IPS-11a (cell line): Measurements from ENCODE around the gene AFF3.
"Not testable (repeated sequence)": the region's sequence is repeated elsewhere in the genome, so short reads cannot be mapped to it uniquely, and the experiment has no call there.

Experiments
- H3K4me3 ChIP-seq: one replicate; pipeline ENCODE4 v1.5.1; 2013; ENCODE audit warnings: low read depth, low read length, control low read depth

AFF3 gene, protein sequence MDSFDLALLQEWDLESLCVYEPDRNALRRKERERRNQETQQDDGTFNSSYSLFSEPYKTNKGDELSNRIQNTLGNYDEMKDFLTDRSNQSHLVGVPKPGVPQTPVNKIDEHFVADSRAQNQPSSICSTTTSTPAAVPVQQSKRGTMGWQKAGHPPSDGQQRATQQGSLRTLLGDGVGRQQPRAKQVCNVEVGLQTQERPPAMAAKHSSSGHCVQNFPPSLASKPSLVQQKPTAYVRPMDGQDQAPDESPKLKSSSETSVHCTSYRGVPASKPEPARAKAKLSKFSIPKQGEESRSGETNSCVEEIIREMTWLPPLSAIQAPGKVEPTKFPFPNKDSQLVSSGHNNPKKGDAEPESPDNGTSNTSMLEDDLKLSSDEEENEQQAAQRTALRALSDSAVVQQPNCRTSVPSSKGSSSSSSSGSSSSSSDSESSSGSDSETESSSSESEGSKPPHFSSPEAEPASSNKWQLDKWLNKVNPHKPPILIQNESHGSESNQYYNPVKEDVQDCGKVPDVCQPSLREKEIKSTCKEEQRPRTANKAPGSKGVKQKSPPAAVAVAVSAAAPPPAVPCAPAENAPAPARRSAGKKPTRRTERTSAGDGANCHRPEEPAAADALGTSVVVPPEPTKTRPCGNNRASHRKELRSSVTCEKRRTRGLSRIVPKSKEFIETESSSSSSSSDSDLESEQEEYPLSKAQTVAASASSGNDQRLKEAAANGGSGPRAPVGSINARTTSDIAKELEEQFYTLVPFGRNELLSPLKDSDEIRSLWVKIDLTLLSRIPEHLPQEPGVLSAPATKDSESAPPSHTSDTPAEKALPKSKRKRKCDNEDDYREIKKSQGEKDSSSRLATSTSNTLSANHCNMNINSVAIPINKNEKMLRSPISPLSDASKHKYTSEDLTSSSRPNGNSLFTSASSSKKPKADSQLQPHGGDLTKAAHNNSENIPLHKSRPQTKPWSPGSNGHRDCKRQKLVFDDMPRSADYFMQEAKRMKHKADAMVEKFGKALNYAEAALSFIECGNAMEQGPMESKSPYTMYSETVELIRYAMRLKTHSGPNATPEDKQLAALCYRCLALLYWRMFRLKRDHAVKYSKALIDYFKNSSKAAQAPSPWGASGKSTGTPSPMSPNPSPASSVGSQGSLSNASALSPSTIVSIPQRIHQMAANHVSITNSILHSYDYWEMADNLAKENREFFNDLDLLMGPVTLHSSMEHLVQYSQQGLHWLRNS (N-terminal part only)

DNA sequence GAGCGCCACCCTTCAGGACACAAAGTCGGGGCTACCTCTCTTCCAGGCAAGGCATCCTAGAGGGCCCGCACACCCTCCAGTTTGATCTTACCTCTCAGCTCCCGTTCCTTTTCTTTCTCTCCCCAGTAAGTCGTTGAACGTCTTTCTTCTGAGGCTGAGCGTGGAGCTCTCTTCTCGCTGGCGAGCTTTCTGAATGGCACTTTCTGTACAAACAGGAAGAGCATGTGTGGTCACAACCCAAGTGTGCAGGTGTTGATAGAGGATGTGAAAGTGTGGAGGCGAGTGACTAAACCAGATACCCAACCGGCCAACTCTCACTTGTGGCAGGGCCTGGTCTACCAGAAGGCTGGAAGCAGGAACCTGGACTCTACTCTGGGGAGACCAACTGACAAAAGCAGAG is at the start of gene AFF3:
TSS of gene AFF3 (minus strand) at position 198 of the 400 bp plus-strand sequence. CDS start 38,136 bp downstream, outside the sequence.
- H3K4me3 ChIP-seq = no peak within 1 kb of the TSS

DNA sequence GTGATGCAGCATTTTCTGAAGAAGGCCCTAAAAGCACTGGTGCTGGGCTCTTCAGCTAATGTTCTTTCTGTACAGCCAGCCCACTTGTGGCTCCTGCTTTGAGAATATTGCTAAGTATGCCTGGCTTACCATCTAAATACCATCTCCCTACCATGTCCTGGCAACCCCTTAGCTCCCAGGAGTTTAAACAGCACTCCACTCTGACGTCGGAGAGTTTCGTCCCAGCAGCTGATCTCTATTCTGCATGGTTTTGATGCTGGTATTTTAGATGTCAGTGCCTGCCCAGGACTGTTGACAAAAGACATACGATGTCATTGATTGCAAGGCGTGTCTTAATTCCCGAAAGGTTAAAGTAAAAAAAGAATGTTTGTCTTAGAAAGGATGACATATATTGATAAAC is 47.0 kb upstream of the AFF3 start:
- no peak overlapping the region for H3K4me3 ChIP-seq

DNA sequence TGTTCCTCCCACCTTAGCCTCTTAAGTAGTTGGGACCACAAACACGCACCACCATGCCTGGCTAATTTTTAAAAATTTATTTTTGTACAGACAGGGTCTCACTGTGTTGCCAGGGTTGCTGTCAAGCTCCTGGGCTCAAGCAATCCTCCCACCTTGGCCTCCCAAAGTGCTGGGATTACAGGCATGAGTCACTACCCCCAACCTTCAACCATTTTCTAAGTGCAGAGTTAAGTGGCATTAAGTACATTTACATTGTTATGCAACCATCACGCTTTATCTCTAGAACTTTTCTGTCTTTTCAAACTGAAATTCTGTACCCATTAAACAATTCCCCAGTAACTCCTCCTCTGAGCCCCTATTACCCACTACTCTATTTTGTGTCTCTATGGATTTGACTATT is 45.9 kb upstream of the AFF3 start:
- H3K4me3 ChIP-seq = no peak overlapping the region

DNA sequence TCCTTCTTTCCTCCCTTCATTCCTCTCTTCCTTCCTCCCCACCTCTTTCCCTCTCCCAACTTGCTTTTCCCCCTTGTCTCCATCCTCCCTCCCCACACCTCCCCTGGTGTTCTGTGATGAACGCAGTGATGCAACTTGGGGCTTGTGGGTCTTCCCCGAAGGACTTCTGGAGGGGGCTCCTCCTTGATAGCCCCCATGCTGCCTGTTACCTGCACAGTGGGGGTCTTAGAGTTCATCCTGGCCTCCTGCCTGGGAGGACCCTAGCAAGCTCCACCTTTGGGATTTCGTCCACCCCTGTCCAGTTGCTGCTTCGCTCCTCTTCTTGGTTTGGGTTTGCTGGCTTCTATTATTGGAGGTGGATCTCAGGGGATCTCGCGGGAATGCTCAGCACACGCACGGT is 43.7 kb upstream of the AFF3 start:
- no peak overlapping the region for H3K4me3 ChIP-seq

DNA sequence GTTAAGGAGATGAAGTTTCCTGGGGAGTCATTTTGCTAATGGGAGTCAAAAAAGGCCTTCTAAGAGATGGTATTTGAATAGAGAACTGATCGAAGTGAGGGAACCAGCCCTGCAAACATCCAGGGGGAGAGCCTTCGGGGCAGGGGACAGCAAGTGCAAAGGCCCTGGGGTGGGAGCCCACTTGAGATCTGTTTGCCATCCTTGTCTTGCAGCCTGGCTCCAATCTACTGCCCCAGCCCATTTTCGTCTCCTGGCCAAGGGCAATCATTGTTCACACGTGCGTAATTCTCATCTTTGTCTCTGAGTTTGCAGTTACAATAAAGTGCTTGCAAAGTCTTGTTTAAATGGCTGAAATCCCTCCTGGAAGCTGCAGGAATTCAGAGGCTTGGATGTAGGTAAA is 43.1 kb upstream of the AFF3 start:
- H3K4me3 ChIP-seq = no peak overlapping the region

DNA sequence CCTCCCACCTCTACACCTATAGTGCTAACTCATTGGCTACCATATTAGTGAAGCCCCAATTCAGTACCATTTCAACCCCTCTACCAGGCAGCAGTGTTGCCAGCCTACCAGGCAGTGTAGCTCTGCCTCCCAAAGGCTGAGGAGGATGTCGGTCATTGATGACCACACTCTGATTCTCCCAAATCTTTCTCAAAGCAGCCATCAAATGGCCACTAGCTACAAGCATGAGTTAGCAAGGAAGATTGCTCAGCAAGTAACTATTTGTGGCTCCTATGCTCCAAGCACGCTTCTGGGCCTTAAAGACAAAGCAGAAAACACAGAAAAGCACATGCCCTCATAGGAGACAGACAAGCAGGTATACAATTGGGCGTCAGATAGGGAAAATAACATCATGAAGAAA is 42.7 kb upstream of the AFF3 start:
- H3K4me3 ChIP-seq = no peak overlapping the region

DNA sequence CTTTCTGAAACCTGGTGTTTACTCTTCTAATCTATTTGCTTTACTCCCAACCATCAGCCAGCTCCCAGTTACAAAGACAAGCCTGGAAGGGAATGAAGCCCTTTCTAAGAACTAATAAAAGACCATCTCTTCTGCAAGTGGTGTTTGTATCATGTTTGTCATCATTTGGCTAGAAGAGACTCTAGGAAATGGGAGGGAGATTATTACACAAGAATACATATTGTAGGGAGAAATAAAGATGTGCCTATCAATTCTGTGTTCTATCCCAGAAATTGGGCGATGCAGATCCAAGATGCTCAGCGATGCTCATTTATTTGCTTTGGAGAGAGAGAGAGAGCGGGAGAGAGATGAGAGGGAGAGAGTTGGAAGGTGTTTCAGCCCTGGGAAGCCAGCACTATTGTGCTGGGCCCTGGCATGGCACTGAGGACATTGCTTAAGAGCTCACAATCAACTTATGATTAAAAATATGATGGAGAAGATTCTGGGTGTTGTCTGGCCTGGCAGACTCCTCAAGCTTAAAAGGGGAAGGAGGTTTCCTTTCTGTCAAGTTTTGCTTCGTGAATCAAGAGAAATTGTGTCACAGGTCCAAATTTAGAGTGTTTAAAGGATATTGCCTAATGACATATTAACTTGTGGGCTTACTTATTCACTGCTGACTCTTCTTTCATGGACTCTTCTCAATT is 41.8 kb upstream of the AFF3 start:
- no peak overlapping the region for H3K4me3 ChIP-seq

DNA sequence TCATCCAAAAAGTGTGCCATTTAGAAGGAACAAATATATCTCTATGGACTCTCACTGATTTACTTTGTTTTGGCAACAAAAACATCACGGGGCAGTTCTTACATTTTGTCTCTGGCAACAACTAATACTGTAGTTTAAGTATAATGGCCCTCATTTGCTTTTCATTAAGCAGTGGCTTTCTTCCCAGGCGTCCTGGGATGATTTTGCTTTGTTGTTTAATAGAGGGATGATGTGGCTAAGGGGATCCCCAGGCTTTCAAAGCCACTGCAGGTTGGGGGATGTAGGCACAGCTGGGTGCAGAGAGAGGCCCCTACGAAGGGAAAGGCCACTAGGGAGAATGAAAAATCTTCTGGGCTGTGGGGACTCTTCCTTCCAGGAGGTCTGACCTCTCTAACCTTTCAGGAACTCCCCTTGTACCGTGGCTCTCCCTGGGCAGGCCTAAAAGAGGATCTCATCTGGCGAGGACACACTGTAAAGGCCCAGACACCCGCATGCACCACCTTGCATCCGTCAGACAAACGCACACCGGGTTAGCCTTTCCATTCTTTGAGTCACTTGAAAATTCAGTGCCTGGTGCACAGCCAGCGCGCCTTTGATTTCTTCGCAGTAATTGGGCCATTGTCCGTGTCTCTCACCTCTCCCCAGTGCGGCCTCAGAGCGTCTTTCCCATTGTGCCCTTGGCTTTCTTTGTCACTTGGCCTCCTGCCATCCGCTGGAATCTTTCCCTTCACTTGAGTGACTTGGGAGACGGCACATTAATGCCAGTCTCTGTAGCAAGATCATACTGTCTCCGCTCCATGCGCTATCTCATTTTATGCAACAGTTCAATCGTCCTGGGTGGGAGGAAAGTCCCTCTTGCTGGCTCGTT is 40.3 kb upstream of the AFF3 start:
- H3K4me3 ChIP-seq = no peak overlapping the region

DNA sequence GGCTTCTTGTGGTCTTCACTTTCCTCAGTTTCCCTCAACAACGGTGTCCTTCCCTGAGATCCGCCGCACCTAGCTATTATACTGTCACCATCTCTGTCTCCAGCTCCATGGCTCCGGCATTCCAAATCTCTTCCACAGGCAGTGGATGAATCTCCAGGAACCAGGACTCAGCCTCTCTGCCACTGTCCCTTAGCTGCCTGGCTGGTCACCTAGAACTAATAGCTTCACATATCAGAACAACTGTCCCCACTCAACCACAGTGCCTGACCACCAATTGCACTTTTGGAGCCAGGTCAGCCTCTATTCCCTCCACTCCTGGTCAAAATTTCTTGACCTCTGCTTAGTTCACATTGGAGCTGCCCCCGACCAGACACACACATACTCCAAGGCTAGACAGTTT is 38.1 kb upstream of the AFF3 start:
- H3K4me3 ChIP-seq = no peak overlapping the region

DNA sequence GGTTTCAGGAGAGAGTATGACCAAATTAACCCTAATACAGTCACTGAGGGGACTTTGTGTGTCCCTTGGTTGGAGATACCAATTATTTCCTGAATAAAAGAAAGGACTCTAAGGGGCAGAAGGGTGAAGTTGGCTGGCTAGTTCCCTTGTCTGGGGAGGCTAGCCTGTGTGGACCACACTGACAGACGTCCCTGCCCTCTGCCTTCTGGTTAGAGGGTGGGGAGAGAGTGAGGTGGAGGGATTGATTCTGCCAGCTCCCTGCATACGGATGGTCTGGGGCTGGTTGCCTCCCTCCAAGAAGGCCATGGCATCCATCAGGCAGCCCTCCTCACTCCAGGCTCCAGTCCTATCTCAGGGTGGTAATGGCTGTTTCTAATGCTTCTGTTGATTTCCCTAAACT is 37.4 kb upstream of the AFF3 start:
- H3K4me3 ChIP-seq = no peak overlapping the region

DNA sequence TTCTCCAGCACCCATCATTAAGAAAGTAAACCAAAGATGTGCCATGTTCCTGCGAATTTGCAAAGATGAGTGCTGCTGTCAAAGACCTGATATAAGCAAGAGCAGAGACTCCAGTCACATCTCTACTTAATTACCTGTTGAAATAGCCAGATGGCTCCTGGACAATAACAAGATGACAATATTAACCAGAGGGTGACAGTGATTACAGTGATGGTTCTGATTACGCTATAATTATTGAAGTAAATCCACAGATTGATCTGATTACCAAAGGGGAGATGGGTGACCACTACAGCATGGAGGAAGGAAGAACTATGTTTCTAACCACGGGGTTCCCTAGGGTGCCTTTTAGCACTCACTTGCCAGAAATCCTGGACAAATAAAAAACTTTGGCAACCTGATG is 36.5 kb upstream of the AFF3 start:
- H3K4me3 ChIP-seq = no peak overlapping the region

DNA sequence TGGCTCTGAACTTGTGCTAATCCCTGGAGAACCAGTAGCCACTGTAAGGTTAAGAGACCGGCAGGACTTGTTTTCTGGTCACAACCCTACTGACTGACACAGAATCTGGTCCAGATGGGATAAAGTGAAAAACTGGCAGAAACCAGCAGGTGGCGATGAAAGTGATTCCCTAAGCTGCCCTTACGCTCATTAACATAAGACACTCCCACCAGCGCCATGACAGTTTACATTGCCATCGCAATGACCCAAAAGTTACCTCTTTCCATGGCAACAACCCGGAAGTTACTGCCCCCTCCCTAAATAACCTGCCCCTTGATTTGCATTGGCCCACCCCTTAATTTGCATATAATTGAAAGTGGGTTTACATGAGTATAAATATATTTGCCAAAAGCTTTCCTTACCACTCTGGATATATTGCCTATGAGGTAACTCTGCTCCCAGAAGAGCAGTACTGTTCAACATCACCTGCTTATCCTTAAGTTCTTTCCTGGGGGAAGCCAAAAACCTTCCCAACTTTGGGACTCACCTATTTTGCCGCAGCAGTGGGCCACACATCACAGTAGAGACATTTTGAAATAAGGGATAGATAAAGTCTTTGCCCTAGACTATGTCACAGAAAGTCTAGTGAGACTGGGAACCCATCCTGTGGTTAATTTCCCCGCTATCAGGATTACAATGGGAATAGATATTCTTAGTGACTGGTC is 35.8 kb upstream of the AFF3 start:
- H3K4me3 ChIP-seq = no peak overlapping the region

DNA sequence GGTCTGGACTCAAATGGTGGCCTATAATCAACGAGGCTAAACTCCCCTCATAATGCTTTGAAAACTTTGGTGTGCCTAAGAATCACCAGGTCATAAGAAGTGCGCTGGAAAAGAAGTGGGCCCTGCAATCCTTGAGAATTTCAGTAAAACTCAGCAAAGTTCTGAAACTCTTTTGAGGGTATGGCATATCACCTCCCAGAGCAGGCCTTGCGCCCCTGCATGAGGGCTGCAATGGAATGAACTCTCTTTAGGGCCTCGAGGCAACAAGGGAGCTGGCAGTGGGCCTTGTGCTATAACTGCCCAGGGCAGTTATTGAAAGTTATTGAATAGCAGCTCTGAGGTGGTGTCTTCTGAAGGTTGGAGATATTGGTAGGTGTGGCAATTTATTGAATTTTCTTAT is 34.5 kb upstream of the AFF3 start:
- H3K4me3 ChIP-seq = no peak overlapping the region

DNA sequence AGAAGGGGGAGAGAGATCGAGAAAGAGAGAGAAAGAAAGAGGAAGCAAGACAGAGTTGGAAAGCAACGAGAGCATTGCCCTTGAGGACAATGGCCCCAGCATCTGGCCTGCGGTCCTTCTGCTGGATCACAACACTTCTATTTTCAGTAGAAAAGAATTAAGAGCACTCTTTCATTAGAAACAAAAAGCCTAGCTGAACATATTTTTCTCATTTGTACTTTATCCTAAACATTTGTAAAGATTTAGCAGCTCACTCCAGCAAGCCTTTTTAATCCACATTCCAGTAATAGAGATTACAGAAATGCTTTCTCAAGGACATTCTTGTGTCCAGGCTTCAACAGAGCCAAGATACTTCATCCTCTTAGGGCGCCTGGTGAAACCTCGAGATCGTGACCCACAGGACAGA is 31.6 kb upstream of the AFF3 start:
- no peak overlapping the region for H3K4me3 ChIP-seq

DNA sequence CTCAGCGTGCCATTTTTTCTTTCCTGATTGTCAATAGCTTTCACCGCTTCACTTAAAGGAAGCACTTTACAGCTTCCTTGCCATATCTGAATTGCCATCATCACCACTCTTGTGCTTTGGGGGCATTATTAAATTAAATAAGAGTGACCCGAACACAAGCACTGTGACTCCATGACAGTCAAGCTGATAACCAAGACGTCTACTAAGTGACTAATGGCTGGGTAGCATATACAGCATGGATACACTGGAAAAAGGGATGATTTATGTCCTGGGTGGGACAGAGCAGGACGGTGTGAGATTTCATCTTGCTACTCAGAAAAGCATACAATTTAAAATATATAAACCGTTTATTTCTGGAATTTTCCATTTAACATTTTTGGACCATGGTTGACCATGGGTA is 24.3 kb upstream of the AFF3 start:
- no peak overlapping the region for H3K4me3 ChIP-seq

DNA sequence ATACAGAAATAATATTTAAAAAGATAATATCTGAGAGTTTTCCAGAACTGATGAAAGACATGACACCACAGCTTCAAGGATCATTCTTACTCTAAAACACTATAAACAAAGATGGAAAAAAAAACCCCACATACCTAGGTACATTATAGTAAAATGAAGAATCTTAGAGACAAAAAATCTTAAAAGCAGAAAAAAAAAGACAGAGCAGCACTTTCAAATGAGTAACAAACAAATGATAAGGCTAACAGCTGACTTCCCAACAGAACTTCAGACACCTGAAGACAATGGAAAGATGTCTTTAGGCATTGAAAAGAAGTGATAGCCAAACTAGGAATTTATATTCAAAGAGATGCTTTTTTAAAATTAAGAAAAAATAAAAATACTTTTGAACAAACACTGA is 21.2 kb upstream of the AFF3 start:
- H3K4me3 ChIP-seq = no peak overlapping the region

DNA sequence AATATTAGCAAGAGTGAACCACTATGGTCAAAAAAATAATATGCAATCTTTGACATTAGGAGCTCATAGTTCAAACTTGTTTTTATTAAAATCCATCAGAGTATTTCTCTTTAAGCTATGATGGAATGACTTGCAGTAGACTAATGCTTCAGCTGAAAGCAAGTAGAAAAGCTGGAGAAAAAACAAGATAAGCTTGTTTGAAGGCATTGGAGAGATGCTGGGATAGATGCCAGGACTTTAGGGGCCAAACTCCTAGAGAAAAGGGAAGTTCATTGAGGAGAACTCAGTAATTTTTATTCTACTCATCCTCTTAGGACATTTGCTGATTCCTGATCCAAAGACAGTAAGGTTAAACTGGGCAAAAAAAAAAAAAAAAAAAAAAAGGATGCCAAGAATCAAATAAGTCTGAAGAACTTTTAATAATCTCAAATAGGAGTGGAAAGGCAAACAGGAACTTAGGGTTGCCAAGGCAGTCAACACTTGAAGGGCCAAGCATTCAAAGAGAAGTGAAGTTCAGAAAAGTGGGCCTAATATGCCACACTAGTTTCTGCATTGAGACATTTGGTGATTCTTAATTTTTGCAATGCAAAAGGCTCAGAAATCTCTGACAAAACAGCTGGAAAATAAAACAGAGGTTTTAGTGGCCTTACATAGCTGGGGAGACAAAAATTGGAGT is 19.7 kb upstream of the AFF3 start:
- H3K4me3 ChIP-seq = no peak overlapping the region

DNA sequence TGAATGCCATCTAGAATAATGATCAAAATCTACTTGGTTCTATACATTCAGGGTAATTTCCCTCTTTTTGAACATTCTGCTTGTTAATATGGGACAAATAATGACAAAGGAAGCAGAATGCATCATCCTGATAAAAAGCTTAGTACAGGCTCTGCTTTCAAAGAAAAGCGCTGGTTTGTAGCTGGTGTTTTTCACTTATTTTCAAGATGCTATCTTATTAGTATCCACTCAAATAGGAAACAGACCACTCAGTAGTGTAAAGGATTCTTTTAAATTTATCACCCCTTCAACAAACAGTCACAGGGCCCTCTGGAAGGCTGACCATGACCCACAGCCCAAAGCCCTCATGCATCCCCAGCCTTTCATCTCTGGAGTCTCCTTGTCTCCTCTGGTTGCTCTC is 18.0 kb upstream of the AFF3 start:
- no peak overlapping the region for H3K4me3 ChIP-seq

DNA sequence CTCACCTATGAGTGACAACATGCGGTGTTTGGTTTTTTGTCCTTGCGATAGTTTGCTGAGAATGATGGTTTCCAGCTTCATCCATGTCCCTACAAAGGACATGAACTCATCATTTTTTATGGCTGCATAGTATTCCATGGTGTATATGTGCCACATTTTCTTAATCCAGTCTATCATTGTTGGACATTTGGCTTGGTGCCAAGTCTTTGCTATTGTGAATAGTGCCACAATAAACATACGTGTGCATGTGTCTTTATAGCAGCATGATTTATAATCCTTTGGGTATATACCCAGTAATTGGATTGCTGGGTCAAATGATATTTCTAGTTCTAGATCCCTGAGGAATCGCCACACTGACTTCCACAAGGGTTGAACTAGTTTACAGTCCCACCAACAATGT is 9.4 kb upstream of the AFF3 start:
- not testable (repeated sequence) for H3K4me3 ChIP-seq
